RPMI7951 (cell line): Measurements from ENCODE around the gene CPNE9. TPM values are rescaled to one million over a fixed set of nuclear protein-coding genes. Genes with fewer than 3 reads are reported as not detected.
A peak's percentile ranks its signal among the peaks of the same experiment; 100 is the strongest.

Experiments
- DNase-seq: peaks from one replicate; pipeline ENCODE4 v3.0.0-alpha.2; 2012; ENCODE audit warnings: low read depth
- total RNA-seq: library from RNA; depleted of rRNA; stranded (reverse); fragments of >200 nt; shearing (Covaris generic); gene quantifications from 2 replicates; pipeline ENCODE4 v1.2.3, GENCODE V29; 2014

Gene CPNE9
- total RNA-seq, 1 experiment from 2014 or later: not detected

DNA sequence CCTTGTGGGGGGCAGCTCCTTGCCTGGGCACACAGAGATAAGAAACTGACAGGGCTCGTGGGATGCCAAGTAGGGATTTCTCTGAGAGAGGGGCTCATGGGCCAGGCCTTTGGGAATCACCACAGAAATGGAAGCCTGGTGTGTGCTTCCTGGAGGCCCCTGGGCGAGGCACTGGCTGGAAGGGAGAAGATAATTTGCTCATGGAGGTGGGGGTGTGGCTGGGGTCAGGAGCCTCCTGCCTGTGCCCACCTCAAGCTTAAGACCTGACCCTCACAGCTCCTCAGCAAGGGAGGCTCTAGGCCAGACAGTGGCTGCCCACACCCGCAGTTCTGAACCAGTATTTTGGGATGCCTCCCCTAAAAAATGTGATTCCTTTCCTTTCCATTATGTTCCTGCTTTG lies 16.9 kb upstream of the CPNE9 start:
- no peak for DNase-seq

GRCh38 chr3:9687514-9687913 lies 16.1 kb upstream of the CPNE9 start:
- DNase-seq: no peak

- no peak for DNase-seq
Measured at GRCh38 chr3:9688961-9689360, 14.7 kb upstream of the CPNE9 start.

DNA sequence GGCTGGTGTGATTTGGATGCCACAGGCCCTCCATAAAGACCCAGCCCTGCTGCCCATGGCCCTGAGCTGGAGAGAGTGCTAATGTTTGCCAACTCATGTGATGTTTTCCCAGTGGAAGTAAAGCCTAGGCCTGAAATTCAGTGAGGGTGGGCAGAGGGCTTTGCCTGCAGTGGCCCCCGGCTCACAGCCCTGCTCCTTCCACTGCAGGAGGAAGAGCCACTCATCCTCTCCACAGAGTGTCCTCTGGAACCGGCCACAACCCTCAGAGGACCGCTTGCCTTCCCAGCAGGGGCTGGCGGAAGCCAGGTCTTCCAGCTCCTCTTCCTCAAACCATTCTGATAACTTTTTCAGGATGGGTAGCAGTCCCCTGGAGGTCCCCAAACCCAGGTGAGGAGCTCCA lies 13.9 kb upstream of the CPNE9 start:
- DNase-seq: no peak

- DNase-seq: no peak
Measured at GRCh38 chr3:9690451-9691450, 12.9 kb upstream of the CPNE9 start.

GRCh38 chr3:9691636-9692035 lies 12.0 kb upstream of the CPNE9 start:
- no peak for DNase-seq

DNA sequence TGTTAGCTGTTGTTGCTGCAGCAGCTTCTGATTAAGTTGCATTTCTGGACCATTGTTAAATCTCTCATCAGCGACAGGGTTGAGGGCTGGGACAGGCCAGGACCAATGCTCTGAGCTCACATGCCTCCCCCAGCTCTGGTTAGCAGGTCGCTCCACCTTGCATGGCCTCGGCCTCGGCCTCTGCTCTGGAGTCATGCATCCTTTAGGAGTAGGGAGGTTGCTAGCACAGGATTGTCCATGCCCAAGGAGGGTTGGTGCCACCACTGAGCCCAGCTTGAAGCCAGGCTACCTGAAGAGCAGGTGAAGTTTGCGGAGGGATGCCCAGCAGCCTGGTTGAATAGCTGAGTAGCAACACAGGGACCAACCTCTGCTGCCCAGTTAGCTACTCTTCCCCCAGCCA lies 11.2 kb upstream of the CPNE9 start:
- DNase-seq: no peak

GRCh38 chr3:9695345-9695744 lies 8.3 kb upstream of the CPNE9 start:
- no peak for DNase-seq

DNA sequence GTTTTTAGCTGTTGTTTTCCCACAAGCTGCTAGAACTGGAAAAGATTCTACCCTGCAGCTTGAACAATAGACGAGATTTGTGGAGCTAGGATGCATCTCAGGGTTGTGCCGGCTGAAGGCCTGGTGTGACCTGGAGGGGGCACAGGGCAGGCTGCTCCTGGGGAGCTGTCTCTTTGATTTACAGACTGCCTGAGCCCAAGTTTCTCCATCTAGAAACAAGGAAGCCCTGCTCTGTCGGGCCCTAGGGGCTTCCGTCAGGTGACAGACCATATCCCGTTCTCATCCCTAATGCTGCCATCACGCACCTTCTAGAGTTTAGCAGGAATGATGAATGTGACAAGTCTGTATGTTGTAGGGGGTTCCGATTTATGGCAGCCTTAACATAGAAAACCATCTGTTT lies 7.9 kb upstream of the CPNE9 start:
- DNase-seq: no peak

GRCh38 chr3:9696480-9697220 lies 7.0 kb upstream of the CPNE9 start:
- DNase-seq: no peak

DNA sequence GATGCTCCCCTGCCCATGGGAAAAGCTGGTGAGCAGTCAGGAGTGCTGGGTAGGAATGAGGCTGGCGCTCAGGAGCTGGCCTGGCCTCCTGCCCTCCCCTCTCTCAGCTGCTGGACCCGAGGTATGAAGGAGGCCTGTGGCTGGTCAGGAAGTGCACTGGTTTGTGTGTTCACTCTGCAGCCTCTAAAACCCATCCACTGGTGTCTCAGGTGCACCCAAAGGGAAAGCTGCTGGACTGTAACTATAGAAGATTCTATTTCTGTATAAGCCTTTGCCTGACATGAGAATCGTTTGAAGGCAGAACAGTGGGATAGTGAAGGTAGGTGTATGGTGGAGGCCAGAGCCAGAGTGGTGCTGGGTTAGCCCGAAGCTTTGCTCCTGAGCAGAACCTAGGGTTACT lies 5.7 kb upstream of the CPNE9 start:
- DNase-seq: no peak

DNA sequence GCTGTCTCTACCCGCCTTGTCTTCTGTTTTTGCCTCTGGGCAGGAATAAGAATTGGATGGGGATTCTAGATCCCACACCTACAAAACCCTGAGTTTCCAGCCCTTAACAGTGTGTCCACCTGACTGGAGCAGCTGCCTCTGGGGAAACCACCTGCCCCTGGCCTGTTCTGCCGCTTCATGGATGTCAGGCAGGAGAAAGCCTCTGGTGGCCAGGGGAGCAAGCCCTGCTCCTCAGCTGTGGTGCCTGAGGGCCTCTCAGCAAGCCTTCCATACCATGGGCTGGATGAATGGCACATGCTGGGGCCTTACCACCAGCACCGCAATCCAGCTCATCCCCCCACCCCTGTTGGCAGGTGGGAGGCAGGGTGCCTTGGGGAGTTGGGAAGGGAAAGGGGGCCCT lies 5.3 kb upstream of the CPNE9 start:
- DNase-seq: no peak

GRCh38 chr3:9700536-9700935 lies 3.1 kb upstream of the CPNE9 start:
- DNase-seq: peak; percentile 15

GRCh38 chr3:9701006-9701405 lies 2.6 kb upstream of the CPNE9 start:
- no peak for DNase-seq

GRCh38 chr3:9701711-9702110 lies 1.9 kb upstream of the CPNE9 start:
- DNase-seq: no peak

GRCh38 chr3:9703240-9703639 lies 393 bp upstream of the CPNE9 start:
- no peak for DNase-seq

DNA sequence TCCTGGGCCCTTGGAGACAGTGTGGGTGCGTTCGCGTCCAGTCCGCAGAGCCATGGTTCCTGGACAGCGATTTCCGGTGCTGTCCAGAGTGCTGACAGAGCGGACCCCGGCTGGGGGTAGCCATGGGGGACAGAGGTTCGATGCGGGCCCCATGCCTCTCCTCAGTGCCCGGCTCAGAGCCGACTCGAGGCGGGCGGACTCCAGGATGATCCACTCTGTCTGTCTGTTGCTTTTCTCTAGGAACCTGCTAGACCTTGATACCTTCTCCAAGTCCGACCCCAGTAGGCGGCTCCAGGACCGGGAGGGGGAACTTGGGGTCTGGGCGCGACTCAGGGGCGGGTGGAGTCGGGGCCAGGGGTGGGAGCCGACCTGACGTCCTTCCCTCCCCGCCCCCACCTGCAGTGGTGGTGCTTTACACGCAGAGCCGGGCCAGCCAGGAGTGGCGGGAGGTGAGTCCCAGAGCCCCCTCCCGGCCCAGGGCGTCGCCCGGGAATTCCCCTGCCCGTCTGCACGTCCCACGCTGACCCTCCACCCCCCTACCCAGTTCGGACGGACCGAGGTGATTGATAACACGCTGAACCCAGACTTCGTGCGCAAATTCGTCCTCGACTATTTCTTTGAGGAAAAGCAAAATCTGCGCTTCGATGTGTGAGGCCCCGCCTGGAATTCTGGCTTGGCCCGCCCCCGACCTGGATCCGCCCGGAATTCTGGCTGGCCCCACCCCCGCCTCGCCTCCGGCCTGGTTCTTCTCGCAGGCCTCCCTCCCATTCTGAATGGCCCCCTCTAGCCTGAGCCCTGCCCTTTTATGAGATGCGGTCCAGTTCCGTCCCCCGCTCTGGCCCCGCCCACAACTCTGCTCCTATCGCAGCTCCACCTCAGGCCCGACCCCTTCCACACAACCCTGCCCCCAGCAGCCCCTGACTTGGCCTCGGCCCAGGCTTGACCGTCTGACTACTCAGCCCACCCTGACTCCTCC lies 1.0 kb downstream of the CPNE9 start:
- peak; percentile 46 for DNase-seq

DNA sequence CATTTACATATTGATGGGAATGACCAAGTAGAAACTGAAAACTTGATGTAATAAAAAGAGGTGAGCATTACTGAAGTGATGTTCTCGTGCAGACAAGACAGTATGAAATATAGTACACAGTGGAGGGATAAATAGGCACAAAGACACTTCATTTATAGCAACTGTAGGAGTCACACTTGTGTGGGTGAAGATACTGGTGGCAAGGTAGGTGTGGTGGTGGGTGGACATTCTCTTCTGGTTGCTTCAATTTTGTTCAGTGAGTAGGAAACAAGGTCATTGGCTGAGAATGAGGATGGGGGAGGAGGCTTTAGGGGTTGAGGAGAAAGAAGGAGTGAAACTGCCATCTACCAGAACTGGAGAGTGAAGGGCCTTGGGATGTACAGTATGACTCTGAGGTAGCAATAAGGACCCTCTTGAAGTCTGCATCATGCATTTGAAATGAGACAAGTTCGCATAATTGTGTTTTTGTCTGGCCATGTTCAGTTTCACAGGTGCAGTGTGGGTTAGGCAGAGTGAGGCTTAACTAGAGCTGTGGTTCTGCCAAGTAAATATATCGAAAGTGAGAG lies 6.6 kb downstream of the CPNE9 start:
- DNase-seq: no peak

GRCh38 chr3:9712415-9712814 lies 8.8 kb downstream of the CPNE9 start:
- DNase-seq: no peak

GRCh38 chr3:9713142-9713541 lies 9.5 kb downstream of the CPNE9 start:
- DNase-seq: no peak

- no peak for DNase-seq
Measured at GRCh38 chr3:9715136-9715535, 11.5 kb downstream of the CPNE9 start.
